Stomach (tissue), 9 donors: Measurements from ENCODE around the gene ABCA13. TPM values are rescaled to one million over a fixed set of nuclear protein-coding genes. Genes with fewer than 3 reads are reported as not detected.

Experiments
- DNase-seq, 2 donors: peaks; one replicate each; pipeline versions ENCODE4 v3.0.0 to v3.0.0-alpha.2; 2013 to 2019
- H3K27ac ChIP-seq, 5 donors: fragments of 200-600 bp in 4 of 5; sonication (generic) in 4 of 5; one replicate each; pipeline ENCODE4 v1.5.1; 2013 to 2019; ENCODE audit warnings: mild to moderate bottlenecking in 1 of 5, moderate library complexity in 1 of 5
- H3K27me3 ChIP-seq, 3 donors: fragments of 200-600 bp; sonication (generic); one replicate each; pipeline ENCODE4 v1.5.1; 2017 to 2019; ENCODE audit warnings: mixed run types in 1 of 3
- H3K36me3 ChIP-seq, 4 donors: fragments of 200-600 bp; sonication (generic); 1 replicate in 3 of 4; 2 replicates in 1 of 4; pipeline ENCODE4 v1.5.1; 2016 to 2019
- H3K4me1 ChIP-seq, 4 donors: fragments of 200-600 bp; sonication (generic); one replicate each; pipeline ENCODE4 v1.5.1; 2016 to 2019
- H3K4me3 ChIP-seq, 4 donors: fragments of 200-600 bp; sonication (generic) in 3 of 4; one replicate each; pipeline ENCODE4 v1.5.1; 2016 to 2019; ENCODE audit warnings: mild to moderate bottlenecking in 1 of 4
- H3K9me3 ChIP-seq, 4 donors: fragments of 200-600 bp; sonication (generic); one replicate each; pipeline ENCODE4 v1.5.1; 2016 to 2019
- CTCF ChIP-seq, 7 experiments: fragments of 450-650 bp in 4 of 7; fragments of 200-600 bp in 3 of 7; sonication (generic) in 3 of 7; IDR thresholded peaks; one replicate each; pipeline ENCODE4 v1.5.1; 2016 to 2019; ENCODE audit warnings: antibody characterized with exemption in 7 of 7, control low read depth in 2 of 7, mild to moderate bottlenecking in 1 of 7
- EP300 ChIP-seq: sonication (generic); formaldehyde crosslinking; IDR thresholded peaks from one replicate; pipeline ENCODE4 v1.6.1; 2017; ENCODE audit warnings: antibody characterized with exemption
- POLR2A ChIP-seq, 4 donors: fragments of 450-650 bp; IDR thresholded peaks; one replicate each; pipeline ENCODE4 v1.6.1; 2016; ENCODE audit warnings: antibody characterized with exemption in 4 of 4, control low read depth in 2 of 4, mild to moderate bottlenecking in 1 of 4, moderate library complexity in 1 of 4
- POLR2AphosphoS5 ChIP-seq, 3 donors: sonication (generic); formaldehyde crosslinking; IDR thresholded peaks; one replicate each; pipeline ENCODE4 v1.6.1; 2016; ENCODE audit warnings: antibody characterized with exemption in 3 of 3
- WGBS, 5 donors: extraction: QIAGEN DNeasy Blood & Tissue Kit in 3 of 5; methylation state at CpG; one replicate each; pipeline versions ENCODE4 v1.1.5 to v1.1.7; 2013 to 2018; 5-methylcytosine and 5-hydroxymethylcytosine counted together
- intact Hi-C: fragments of 100-400 bp; cut with DNase I; formaldehyde crosslinking; loops from one replicate; pipeline ENCODE4 v1.15.1; 2023; ENCODE audit warnings: low total_unique reads
- polyA plus RNA-seq, 3 donors: library from polyadenylated mRNA; stranded (reverse); fragments of 200-250 nt; gene quantifications; one replicate each; pipeline ENCODE4 v1.2.3, GENCODE V29; 2013
- total RNA-seq, 5 donors: library from RNA; depleted of rRNA; stranded (reverse); fragments of >200 nt; gene quantifications; one replicate each; pipeline versions ENCODE4 v1.1.0 to v1.2.3, GENCODE V29; 2014 to 2016
- donor health status: healthy with polysubstance abuse.
- donor health status: Bipolar disorder and iron deficiency.
- donor health status: healthy.

The ABCA13 gene
- total and polyA plus RNA-seq, 8 donors = under 0.01 to 0.92 (median 0.50) TPM; not detected in 5

DNA sequence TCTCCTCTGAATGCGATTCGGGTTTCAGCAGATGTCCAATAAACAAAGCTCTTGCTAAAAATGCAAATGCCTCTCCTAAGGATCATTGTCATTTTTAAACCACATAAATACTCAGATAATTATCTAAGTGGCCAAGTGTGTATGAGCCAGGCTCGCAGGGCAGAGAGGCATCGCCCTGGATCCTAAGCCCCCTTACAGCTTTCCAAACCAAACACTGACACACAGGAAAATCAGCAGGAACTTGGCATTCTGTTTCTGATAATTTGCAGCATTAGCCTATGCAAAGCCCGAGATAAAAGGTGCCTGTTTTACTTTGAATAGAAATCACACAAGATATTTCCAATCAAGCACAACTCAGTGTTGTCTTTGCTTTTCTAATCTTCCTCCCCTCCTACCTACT lies 134.4 kb downstream of the ABCA13 start:
- Histone ChIP-seq H3K27ac (no peak overlapping the region), H3K4me1 (no peaks in the 10 kb centered on the region)
- intact Hi-C loops = no loop called here

GRCh38 chr7:48307041-48307714 lies 135.9 kb downstream of the ABCA13 start:
- Histone ChIP-seq H3K36me3 (no peaks in the 10 kb centered on the region), H3K27ac (no peak overlapping the region), H3K9me3 (no peaks in the 10 kb centered on the region), H3K4me1 (no peaks in the 10 kb centered on the region), H3K4me3 (no peak overlapping the region), H3K27me3 (no peaks in the 10 kb centered on the region)
- DNase-seq = no peak
- intact Hi-C loops = no loop called here
- TF ChIP-seq POLR2A (IDR thresholded peaks at IDR 0.05) (no peak), EP300 (no peak), CTCF (IDR thresholded peaks at IDR 0.05) (no peak), POLR2AphosphoS5 (IDR thresholded peaks at IDR 0.05) (no peak)
- 73 to 80% (median 75%) methylated on average over 4 of the region's 4 CpGs for WGBS, 5 donors

More for the DNA sequence above, 134.4 kb downstream of the ABCA13 start:
- no peak for DNase-seq
- no peaks in the 10 kb centered on the region for H3K9me3 ChIP-seq
- no peak overlapping the region for H3K4me3 ChIP-seq
- no peaks in the 10 kb centered on the region for H3K36me3 ChIP-seq
- WGBS, 5 donors = 38 to 58% (median 47%) methylated on average over 5 of the region's 5 CpGs
- H3K27me3 ChIP-seq = no peaks in the 10 kb centered on the region
- TF ChIP-seq CTCF (IDR thresholded peaks at IDR 0.05) = no peak

DNA sequence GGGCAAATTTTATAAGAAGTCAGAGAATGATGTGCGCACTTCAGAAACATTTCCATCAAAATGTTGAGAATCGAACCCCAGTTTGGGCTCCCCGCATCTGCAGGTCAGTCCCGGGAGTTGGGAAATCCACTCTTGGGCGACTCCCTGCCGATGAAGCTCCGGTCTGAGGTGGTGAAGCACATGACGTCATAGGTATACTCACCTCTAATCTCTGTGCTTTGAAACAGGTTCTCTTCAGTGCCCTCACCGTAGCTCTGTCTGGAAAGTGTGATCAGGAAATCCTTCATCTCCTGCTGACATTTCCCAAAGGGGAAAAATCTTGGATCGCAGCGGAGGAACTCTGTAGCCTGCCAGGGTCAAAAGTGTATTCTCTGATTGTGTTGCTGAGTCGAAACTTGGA lies 138.5 kb downstream of the ABCA13 start:
- Histone ChIP-seq H3K4me1 (no peaks in the 10 kb centered on the region), H3K27ac (no peak overlapping the region), H3K9me3 (no peaks in the 10 kb centered on the region), H3K36me3 (no peaks in the 10 kb centered on the region), H3K4me3 (no peak overlapping the region), H3K27me3 (no peaks in the 10 kb centered on the region)
- no peak for DNase-seq
- 79 to 88% (median 86%) methylated on average over 12 of the region's 12 CpGs for WGBS, 5 donors
- intact Hi-C loops = no loop called here
- TF ChIP-seq CTCF (IDR thresholded peaks at IDR 0.05) (no peak), EP300 (no peak), POLR2A (IDR thresholded peaks at IDR 0.05) (no peak), POLR2AphosphoS5 (IDR thresholded peaks at IDR 0.05) (no peak)

DNA sequence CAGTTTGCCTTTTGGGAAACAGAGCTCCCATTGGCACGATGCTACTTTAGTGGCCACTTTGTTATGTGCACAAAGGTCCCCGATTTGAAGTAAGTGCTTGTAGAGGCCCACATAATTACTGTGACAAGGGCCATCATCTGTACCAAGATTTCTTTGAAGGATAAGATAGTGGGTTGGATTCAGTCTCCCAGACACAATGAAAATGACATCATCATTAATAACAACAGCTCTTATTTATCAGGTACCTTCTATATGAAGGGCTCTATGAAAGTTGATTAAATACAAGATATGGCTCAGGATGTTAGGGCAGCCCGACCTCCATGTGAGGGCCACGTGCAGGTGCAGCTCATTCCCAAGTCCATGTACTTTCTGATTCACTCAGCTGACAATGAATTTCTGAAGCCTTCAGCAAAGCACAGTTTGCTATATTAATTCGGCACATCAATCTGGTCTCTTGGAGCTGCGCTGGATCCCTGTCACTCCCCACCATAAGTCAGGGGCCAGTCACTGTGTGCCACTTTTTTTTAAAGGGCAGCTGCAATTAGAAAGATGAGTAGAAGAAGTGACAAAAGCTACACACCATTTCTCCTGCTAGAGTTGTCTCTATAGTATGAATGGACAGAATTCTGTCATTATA lies 140.3 kb downstream of the ABCA13 start:
- intact Hi-C loops = no loop called here
- TF ChIP-seq CTCF (IDR thresholded peaks at IDR 0.05) = no peak
- TF ChIP-seq POLR2AphosphoS5 (IDR thresholded peaks at IDR 0.05) = no peak
- TF ChIP-seq EP300 = no peak
- no peak for TF ChIP-seq POLR2A (IDR thresholded peaks at IDR 0.05)
- Histone ChIP-seq H3K4me1 (no peaks in the 10 kb centered on the region), H3K36me3 (no peaks in the 10 kb centered on the region), H3K9me3 (no peaks in the 10 kb centered on the region), H3K4me3 (no peak overlapping the region), H3K27me3 (no peaks in the 10 kb centered on the region), H3K27ac (no peak overlapping the region)
- 60 to 77% (median 74%) methylated on average over 6 of the region's 6 CpGs for WGBS, 5 donors
- no peak for DNase-seq
